ENCODE results near the gene BRD7. TPM values are rescaled to one million over a fixed set of nuclear protein-coding genes. Genes with fewer than 3 reads are reported as not detected.
A peak's percentile ranks its signal among the peaks of the same experiment; 100 is the strongest.

BRD7 gene
- total and polyA plus RNA-seq, 2 of the 13 experiments (the other 11 are each of a cell fraction or from before 2014, with no cell fraction given), result 82.3 to 149 TPM

- TF ChIP-seq BCL3 (CRISPR knock-in tag; IDR thresholded peaks at IDR 0.05) (0 out of 2 replicates have a peak, but pooled peaks have one; percentile 4), CSRNP1 (CRISPR knock-in tag; IDR thresholded peaks at IDR 0.05) (0 out of 2 replicates have a peak, but pooled peaks have one; percentile 40), MAFG (CRISPR knock-in tag; IDR thresholded peaks at IDR 0.05) (0 out of 2 replicates have a peak, but pooled peaks have one; percentile 33), MYC (CRISPR knock-in tag; IDR thresholded peaks at IDR 0.05; ENCODE audit: borderline replicate concordance) (peak; percentile 54; the same call in 1 of the 2 replicates), ZNF552 (CRISPR knock-in tag; IDR thresholded peaks at IDR 0.05; ENCODE audit: borderline replicate concordance) (no peak), ZBTB7B (CRISPR knock-in tag; IDR thresholded peaks at IDR 0.05) (0 out of 2 replicates have a peak, but pooled peaks have one; percentile 36), CBFB (CRISPR knock-in tag; IDR thresholded peaks at IDR 0.05) (no peak), ZSCAN5A (CRISPR knock-in tag; IDR thresholded peaks at IDR 0.05; ENCODE audit: borderline replicate concordance) (no peak), MAX (IDR thresholded peaks at IDR 0.05) (0 out of 2 replicates have a peak, but pooled peaks have one; percentile 32), JUN (CRISPR knock-in tag; IDR thresholded peaks at IDR 0.05) (0 out of 2 replicates have a peak, but pooled peaks have one; percentile 17), ZFY (CRISPR knock-in tag; IDR thresholded peaks at IDR 0.05) (peak; percentile 25; the same call in 1 of the 2 replicates), HNRNPLL (IDR thresholded peaks at IDR 0.05; ENCODE audit: low read depth, low read length, poor library complexity, severe bottlenecking) (peak; percentile 28), LCORL (IDR thresholded peaks at IDR 0.05) (no peak), LCORL (CRISPR knock-in tag; IDR thresholded peaks at IDR 0.05) (0 out of 2 replicates have a peak, but pooled peaks have one; percentile 55), ZNF768 (CRISPR knock-in tag; IDR thresholded peaks at IDR 0.05) (peak; percentile 91)
- TF ChIP-seq, protein P1, sequence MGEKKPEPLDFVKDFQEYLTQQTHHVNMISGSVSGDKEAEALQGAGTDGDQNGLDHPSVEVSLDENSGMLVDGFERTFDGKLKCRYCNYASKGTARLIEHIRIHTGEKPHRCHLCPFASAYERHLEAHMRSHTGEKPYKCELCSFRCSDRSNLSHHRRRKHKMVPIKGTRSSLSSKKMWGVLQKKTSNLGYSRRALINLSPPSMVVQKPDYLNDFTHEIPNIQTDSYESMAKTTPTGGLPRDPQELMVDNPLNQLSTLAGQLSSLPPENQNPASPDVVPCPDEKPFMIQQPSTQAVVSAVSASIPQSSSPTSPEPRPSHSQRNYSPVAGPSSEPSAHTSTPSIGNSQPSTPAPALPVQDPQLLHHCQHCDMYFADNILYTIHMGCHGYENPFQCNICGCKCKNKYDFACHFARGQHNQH (CRISPR knock-in tag; IDR thresholded peaks at IDR 0.05), result 0 out of 2 replicates have a peak, but pooled peaks have one; percentile 13
- TF ChIP-seq, protein P2, sequence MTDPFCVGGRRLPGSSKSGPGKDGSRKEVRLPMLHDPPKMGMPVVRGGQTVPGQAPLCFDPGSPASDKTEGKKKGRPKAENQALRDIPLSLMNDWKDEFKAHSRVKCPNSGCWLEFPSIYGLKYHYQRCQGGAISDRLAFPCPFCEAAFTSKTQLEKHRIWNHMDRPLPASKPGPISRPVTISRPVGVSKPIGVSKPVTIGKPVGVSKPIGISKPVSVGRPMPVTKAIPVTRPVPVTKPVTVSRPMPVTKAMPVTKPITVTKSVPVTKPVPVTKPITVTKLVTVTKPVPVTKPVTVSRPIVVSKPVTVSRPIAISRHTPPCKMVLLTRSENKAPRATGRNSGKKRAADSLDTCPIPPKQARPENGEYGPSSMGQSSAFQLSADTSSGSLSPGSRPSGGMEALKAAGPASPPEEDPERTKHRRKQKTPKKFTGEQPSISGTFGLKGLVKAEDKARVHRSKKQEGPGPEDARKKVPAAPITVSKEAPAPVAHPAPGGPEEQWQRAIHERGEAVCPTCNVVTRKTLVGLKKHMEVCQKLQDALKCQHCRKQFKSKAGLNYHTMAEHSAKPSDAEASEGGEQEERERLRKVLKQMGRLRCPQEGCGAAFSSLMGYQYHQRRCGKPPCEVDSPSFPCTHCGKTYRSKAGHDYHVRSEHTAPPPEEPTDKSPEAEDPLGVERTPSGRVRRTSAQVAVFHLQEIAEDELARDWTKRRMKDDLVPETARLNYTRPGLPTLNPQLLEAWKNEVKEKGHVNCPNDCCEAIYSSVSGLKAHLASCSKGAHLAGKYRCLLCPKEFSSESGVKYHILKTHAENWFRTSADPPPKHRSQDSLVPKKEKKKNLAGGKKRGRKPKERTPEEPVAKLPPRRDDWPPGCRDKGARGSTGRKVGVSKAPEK (CRISPR knock-in tag; IDR thresholded peaks at IDR 0.05; ENCODE audit: borderline replicate concordance), result peak; percentile 23; the same call in 1 of the 2 replicates
Measured at GRCh38 chr16:50284131-50284911, 84.5 kb downstream of the BRD7 start (continued).

Data from HepG2 (cell line).